DMS114 treated with DMSO at 0.1 percent for 48 hours (cell line): ENCODE measurements around the gene DDX23.
"Not testable (repeated sequence)": the region's sequence is repeated elsewhere in the genome, so short reads cannot be mapped to it uniquely, and the experiment has no call there.

Experiments used
- DNase-seq: peaks from one replicate; lab custom pipeline; 2025; ENCODE audit not compliant: unreplicated experiment; lab: John Stamatoyannopoulos, UW

The DDX23 gene

GRCh38 chr12:48851883-48852733 lies at the start of gene DDX23:
Gene DDX23, minus strand, starts transcription at chr12:48852163. Its CDS starts 6,381 bp downstream, at chr12:48845782.
- peak; percentile 97 for DNase-seq

GRCh38 chr12:48901278-48901677 lies 49.3 kb upstream of the DDX23 start:
- DNase-seq = no peak

- DNase-seq = no peak
Measured at GRCh38 chr12:48899651-48900050, 47.7 kb upstream of the DDX23 start.

GRCh38 chr12:48894271-48894670 lies 42.3 kb upstream of the DDX23 start:
- DNase-seq = no peak

DNA sequence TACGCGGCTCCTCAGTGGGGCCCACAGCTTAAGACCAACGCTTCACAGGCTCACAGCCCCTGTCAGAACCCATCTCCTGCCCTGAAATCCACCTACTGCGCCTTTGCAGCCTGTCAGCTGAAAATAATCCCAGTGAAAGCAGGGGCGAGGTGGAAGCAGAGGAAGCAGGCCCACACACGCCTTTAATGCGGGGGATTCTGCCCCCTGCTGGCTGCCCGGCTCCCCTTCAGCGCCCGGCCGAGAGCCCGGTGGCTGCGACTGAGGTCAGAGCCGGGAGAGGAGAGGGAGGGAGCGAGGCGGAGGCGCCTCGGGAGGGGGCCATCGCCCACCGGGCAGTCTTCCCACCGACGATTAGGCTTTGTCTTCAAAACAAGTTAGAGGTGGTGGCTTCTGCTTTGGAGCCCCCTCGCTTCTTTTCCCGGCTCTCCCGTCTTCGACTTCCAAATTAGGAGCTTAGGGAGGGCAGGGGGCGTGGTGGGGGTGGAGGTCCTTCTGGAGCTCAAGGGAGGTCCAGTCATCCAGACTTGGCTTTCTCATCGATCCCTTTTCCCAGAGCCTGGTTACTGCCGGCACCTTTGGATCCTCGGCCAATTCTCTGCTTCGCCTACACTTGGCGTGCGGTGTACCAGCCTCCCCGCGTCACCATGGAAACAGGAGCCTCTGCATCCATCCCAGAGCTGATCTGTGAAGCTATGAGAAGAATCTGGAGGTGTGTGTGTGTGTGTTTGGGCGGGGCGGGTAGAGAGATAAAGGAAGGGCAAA lies 38.9 kb upstream of the DDX23 start:
- peak; percentile 61 for DNase-seq

GRCh38 chr12:48889679-48890078 lies 37.7 kb upstream of the DDX23 start:
- DNase-seq = no peak

- no peak for DNase-seq
Measured at GRCh38 chr12:48883305-48884161, 31.6 kb upstream of the DDX23 start.

GRCh38 chr12:48882972-48883304 lies 31.0 kb upstream of the DDX23 start:
- no peak for DNase-seq

DNA sequence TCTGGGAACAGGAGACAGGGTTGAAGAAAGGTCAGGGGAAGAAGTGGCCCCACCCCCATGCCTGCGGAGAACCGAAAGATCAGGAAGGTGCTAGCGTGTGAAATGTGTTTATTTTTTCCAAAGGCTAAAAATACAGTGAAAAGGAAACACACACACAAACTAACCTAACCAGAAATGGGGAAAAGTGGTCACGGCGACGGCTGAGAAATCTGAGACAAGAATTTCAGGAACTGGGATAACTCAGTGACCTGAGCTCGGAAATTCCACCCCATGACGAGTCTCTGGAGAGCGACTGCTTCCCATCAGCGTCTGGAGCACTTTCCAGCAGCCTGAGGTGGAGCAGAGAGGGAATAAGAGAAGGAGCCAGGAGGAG lies 30.3 kb upstream of the DDX23 start:
- DNase-seq = no peak

- no peak for DNase-seq
Measured at GRCh38 chr12:48881686-48882314, 29.8 kb upstream of the DDX23 start.

DNA sequence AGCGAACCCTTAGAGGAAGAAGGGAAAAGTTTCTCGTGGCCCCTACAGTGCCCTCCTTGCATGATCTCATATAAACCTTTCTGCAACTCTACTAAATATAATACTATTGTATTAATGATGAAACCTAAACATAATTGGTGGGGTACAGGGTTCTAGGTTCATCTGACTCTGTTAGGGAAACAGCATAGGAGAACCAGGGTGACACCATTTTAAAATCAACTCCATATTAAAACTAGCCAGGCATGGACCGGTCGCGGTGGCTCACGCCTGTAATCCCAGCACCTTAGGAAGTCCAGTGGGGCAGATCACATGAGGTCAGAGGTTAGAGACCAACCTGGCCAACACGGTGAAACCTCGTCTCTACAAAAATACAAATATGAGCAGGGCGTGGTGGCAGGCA lies 28.7 kb upstream of the DDX23 start:
- no peak for DNase-seq

- no peak for DNase-seq
Measured at GRCh38 chr12:48878548-48878947, 26.6 kb upstream of the DDX23 start.

GRCh38 chr12:48875944-48876515 lies 24.1 kb upstream of the DDX23 start:
- no peak for DNase-seq

GRCh38 chr12:48873534-48873933 lies 21.6 kb upstream of the DDX23 start:
- DNase-seq = not testable (repeated sequence)

GRCh38 chr12:48873096-48873495 lies 21.1 kb upstream of the DDX23 start:
- no peak for DNase-seq

- DNase-seq = no peak
Measured at GRCh38 chr12:48869191-48869590, 17.2 kb upstream of the DDX23 start.

GRCh38 chr12:48868451-48868850 lies 16.5 kb upstream of the DDX23 start:
- no peak for DNase-seq

DNA sequence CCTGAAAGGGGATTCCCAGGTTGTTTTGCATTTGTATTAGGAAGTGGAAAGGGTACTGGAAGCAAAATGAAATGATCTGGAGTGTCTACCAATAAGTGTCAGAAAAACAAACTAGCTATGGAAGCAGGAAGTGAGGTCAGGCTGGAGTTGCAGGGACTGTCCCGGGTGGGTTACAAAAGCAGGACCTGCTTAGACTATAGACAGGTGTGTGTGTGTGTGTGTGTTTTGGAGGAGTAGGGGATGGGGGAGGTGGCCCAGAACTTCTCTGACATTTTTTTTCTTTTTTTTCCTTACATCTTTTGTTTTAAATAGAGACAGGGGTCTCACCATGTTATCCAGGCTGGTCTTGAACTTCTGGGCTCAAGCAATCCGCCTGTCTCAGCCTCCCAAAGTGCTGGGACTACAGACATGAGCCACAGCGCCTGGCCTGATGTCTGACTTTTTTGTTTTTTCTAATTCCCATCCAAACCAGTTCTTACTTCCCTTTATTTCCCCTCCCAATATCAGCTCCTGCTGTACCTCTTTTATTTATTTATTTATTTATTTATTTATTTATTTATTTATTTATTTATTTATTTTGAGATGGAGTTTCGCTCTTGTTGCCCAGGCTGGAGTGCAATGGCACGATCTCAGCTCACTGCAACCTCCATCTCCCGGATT lies 14.2 kb upstream of the DDX23 start:
- no peak for DNase-seq

GRCh38 chr12:48865281-48866051 lies 13.5 kb upstream of the DDX23 start, which contains the start of gene RND1:
Gene RND1, minus strand, starts transcription at chr12:48865870. Its CDS starts 103 bp downstream, at chr12:48865767.
- DNase-seq = peak; percentile 91
